HG03565 (cell line): ENCODE results near the gene NKX6-2.
"Not testable (repeated sequence)": the region's sequence is repeated elsewhere in the genome, so short reads cannot be mapped to it uniquely, and the experiment has no call there.

ENCODE experiments used
- ATAC-seq: cut with Tn5 transposase; IDR thresholded peaks from one replicate; pipeline ENCODE4 v1.9.1; 2021; ENCODE audit warnings: mild to moderate bottlenecking, moderate library complexity; ENCODE audit not compliant: unreplicated experiment

NKX6-2 gene

GRCh38 chr10:132785723-132786475 lies at the start of gene NKX6-2:
NKX6-2 (minus strand) TSS chr10:132786147; CDS start chr10:132785948, 199 bp downstream.
- no peak for ATAC-seq

GRCh38 chr10:132834891-132835847 lies 49.2 kb upstream of the NKX6-2 start:
- no peak for ATAC-seq

- no peak for ATAC-seq
Observed at GRCh38 chr10:132834311-132834761, 48.4 kb upstream of the NKX6-2 start.

- ATAC-seq: no peak
Observed at GRCh38 chr10:132833421-132834111, 47.6 kb upstream of the NKX6-2 start.

GRCh38 chr10:132832186-132832969 lies 46.4 kb upstream of the NKX6-2 start:
- ATAC-seq: no peak

- no peak for ATAC-seq
Observed at GRCh38 chr10:132829403-132829802, 43.5 kb upstream of the NKX6-2 start.

GRCh38 chr10:132828681-132829080 lies 42.7 kb upstream of the NKX6-2 start:
- ATAC-seq: no peak

- ATAC-seq: no peak
Observed at GRCh38 chr10:132827861-132828539, 42.1 kb upstream of the NKX6-2 start.

GRCh38 chr10:132827423-132827789 lies 41.5 kb upstream of the NKX6-2 start:
- no peak for ATAC-seq

GRCh38 chr10:132826524-132827422 lies 40.8 kb upstream of the NKX6-2 start:
- no peak for ATAC-seq

GRCh38 chr10:132825783-132826523 lies 40.0 kb upstream of the NKX6-2 start:
- not testable (repeated sequence) for ATAC-seq

- ATAC-seq: no peak
Observed at GRCh38 chr10:132820056-132820455, 34.1 kb upstream of the NKX6-2 start.

- ATAC-seq: no peak
Observed at GRCh38 chr10:132817701-132818211, 31.8 kb upstream of the NKX6-2 start.

GRCh38 chr10:132816718-132817117 lies 30.8 kb upstream of the NKX6-2 start:
- no peak for ATAC-seq

- no peak for ATAC-seq
Observed at GRCh38 chr10:132815168-132815857, 29.4 kb upstream of the NKX6-2 start.

- ATAC-seq: no peak
Observed at GRCh38 chr10:132814469-132814856, 28.5 kb upstream of the NKX6-2 start.
